Ovary (tissue), 3 donors: ENCODE measurements around the gene WDFY4.

Source experiments
- CTCF ChIP-seq, 3 donors: fragments of 450-650 bp in 2 of 3; fragments of 200-600 bp in 1 of 3; IDR thresholded peaks; one replicate each; pipeline versions ENCODE4 v1.5.1 to v1.8.0; 2016 to 2022; ENCODE audit warnings: antibody characterized with exemption in 3 of 3, mild to moderate bottlenecking in 1 of 3
- EP300 ChIP-seq: sonication (generic); formaldehyde crosslinking; IDR thresholded peaks from one replicate; pipeline ENCODE4 v1.6.1; 2017; ENCODE audit warnings: antibody characterized with exemption
- POLR2A ChIP-seq: fragments of 450-650 bp; IDR thresholded peaks from one replicate; pipeline ENCODE4 v1.6.1; 2017; ENCODE audit warnings: antibody characterized with exemption, mild to moderate bottlenecking, moderate library complexity
- donor health status: DM: no; HTN: no; CAD: no.

DNA sequence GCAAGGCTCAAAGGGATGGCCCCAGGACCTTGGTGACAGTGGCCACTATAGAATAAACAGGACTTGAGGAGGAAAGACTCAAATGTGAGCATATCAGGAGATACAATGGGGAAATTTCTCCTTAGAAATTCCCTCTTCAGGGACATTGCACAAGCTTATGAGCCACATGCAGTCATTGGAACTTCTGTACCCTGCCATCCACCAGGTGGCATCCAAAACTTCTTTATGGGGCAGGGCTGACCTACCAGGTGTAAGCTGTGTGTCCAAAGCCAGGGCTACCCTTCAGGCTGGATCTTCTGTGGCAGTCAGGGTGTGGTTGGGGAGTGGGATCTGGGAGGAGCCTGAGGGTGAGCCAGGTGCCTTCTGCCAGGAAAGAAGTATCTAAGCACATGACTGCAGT, 291.5 kb downstream of the WDFY4 start:
- TF ChIP-seq CTCF (IDR thresholded peaks at IDR 0.05) (no peak), EP300 (no peak), POLR2A (no peak)
